GM19468 (cell line): ENCODE results near the gene KCTD14.
"Not testable (repeated sequence)": the region's sequence is repeated elsewhere in the genome, so short reads cannot be mapped to it uniquely, and the experiment has no call there.

Source experiments
- ATAC-seq: cut with Tn5 transposase; IDR thresholded peaks from one replicate; pipeline ENCODE4 v1.9.1; 2021; ENCODE audit warnings: mild to moderate bottlenecking, moderate library complexity, moderate number of reproducible peaks; ENCODE audit not compliant: unreplicated experiment; ENCODE audit errors: extremely low read depth

Gene KCTD14, protein sequence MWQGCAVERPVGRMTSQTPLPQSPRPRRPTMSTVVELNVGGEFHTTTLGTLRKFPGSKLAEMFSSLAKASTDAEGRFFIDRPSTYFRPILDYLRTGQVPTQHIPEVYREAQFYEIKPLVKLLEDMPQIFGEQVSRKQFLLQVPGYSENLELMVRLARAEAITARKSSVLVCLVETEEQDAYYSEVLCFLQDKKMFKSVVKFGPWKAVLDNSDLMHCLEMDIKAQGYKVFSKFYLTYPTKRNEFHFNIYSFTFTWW

DNA sequence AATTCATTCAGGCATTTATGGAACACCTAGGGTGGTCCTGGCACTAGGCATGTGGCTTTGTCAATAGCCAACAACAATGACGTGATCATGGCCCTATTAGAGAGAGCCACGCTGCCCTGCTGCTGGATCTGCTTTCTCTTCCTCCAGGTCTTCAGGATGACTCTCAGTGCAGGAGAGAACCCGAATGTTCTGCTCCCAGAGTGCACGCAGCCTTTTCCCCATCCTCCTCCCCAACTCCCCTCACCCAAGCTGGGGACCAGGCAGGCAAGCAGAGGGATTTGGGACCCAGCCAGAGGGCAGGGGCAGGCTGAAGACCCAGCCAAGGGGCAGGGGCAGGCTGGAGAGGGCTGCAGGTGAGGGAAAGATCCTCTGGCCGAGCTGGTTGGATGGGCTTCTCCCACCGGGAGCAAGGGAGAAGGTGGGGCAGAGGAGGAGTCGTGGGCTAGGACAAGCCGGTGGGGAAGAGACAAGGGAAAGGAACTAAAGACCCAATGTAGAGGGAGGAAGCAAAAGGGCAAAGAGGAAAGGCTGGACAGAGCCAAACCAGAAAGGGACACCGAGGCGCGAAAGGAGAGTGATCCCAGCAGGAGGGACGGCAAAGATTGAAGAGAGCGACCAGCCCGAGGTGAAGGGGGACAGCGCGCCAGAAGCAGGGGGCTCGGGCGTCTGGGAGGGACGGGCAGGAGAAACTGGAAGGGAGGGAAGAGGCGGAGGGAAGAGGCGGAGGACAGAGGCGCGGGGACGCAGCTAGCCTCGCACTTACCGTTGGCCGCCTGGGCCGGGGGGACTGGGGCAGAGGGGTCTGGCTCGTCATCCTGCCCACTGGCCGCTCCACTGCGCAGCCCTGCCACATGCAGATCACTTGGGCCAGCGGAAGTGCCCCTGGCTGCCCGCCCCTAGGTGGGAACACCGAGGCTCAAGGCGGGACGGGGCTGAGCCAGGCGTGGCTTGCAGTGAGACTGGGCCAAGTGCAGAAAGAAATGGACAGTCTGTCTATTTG is at the start of gene KCTD14:
KCTD14 (minus strand) TSS at position 880 of the 1,000 bp plus-strand sequence; CDS start at position 853, 27 bp downstream.
- ATAC-seq: no peak

DNA sequence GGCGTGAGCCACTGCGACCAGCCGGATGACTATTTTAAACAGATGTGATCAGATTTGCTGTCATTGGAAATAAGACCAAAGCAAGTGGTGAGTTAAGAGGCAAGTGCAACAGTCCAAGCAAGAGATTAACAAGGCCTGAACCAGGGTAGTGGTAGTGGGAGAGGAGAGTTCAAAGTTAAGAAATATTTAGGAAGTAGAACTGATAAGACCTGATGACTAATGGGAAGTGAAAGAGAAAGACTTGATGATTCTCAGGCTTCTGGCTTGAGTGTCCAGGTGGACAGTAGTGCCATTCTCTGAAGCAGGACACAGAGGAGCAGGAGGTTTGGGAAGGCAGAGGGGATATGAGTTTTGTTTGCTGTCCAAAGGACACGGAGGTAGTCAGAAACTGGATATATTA is 49.4 kb upstream of the KCTD14 start:
- no peak for ATAC-seq

DNA sequence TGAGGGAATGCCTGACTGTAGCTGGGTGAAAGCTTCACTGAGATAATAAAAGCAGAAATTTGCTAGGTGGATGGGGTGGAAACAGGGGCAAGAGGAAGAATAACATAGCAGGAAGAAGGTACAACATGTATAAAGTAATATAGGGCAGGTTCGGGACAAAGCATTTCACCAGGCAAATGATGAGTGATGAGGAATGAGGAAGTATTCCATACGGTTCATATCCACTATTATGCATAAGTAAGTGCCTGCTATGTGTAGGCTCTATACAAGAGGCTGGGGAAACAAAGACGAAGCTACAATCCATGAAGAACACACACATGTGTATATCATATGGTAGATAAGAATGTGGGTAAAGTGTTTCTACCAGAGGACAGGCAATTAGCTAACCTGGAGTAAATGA is 48.6 kb upstream of the KCTD14 start:
- no peak for ATAC-seq

DNA sequence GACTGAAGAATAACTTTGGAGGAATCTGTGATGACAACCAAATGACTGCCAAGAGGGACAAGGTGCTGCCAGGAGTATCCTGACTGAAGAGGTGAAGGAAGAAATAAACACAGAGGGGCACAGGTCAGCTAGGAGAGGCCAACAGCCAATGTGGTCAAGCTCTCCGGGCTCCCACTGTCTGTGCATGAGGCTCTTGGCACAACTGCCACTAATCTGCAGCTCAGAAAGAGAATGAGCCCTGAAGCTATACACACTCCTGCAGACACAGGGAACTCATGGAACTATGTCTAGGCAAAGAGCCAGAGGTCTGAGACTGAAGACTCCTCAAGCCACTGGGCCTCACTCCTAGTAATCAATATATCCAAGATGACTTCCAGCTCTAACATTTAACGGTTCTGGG is 47.5 kb upstream of the KCTD14 start:
- no peak for ATAC-seq

DNA sequence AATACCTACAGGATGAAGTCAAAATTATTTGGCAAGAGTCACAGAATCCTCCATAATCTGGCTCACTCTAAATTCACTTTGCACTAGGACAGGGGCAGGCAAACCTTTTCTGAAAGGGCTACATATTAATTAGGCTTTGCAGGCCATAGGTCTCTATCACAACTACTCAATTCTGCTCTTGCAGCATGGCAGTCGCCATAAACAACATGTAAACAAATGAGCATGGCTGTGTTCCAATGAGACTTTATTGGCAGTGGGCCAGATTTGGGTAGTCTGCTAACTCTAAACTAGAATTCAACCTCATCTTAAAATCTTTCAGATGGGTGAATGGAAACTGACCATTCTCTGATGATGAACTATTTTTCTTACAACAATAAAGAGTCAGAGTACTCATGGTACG is 46.4 kb upstream of the KCTD14 start:
- ATAC-seq: no peak

DNA sequence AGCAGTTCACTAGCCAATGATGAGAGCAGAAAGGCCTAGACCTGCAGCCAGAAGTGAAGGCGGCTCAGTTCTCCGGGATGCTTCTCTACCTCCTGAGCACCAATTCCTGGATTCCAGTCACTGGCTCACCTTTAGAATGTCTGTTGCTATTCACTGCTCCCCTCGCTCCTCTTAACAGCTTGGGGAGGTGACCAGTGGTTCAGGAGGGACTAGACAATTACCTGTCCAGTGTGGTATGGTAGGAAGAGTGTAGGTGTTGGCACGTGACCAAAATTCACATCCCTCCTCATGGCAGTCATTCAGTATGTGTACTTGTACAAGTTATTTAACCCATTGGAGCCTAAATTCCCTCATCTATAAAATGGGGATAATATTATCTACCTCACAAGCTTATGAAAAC is 44.6 kb upstream of the KCTD14 start:
- no peak for ATAC-seq

DNA sequence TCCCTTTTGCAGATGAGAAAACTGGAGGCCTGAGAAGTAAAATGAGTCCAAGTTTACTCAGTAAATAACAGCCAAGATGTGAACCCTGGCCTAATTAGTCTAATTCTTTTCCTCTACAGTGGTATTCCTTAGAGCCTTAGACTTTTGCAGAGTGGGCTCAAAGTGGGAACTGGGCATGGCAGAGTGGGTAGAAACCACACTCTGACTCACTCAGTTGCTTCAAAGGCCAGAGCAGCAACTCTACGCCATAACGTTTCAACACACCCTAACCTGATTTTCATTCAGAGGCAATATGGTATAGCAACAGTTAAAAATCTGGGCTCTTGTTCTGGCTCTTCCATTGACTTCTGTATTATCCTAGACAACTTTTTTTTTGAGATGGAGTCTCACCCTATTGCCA is 43.4 kb upstream of the KCTD14 start:
- ATAC-seq: no peak

DNA sequence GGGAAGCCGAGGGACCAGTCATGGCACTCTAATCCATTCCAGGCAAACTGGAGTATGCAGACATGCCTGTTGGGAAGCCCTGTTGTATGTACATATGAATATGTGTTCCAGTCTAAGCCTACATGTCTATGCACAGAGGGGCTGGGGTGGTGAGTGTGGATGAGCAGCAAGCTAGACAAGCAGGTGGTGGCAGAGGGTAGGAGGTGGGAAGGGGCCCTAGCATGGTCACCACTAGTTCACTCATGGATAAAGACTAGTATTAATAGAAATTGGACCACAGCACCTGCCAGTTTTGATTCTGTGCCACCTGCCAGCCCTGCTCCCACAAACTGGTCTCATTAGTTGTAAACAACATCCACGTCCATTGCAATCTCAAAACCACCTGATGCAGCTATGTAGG is 42.1 kb upstream of the KCTD14 start:
- no peak for ATAC-seq

DNA sequence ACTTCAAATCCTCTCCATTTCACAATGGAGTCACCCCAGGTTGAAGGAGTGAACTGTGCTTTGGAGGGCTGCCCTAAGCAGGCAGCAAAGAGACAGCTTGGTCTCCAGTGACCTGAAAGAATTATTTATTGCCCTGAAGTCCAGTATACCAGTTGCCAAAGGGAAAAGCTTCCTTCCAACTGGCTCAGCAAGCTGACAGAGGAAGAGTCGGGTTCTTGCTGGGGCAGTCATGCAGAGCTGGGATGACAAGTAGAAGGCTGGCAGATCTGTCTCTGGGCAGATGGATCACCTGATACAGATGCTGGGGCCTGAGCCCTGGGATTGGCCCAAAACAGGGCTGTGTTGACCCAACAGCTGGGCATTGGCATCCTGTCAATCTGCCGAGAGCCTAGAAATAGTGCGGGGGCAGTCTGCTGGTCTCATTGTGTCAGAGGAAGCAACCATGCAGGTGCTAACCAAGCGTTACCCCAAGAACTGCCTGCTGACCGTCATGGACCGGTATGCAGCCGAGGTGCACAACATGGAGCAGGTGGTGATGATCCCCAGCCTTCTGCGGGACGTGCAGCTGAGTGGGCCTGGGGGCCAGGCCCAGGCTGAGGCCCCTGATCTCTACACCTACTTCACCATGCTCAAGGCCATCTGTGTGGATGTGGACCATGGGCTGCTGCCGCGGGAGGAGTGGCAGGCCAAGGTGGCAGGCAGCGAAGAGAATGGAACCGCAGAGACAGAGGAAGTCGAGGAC is 40.5 kb upstream of the KCTD14 start, which contains the start of gene THRSP:
THRSP (plus strand) TSS at position 422 of the 742 bp plus-strand sequence; CDS start at position 443, 21 bp downstream.
- no peak for ATAC-seq

DNA sequence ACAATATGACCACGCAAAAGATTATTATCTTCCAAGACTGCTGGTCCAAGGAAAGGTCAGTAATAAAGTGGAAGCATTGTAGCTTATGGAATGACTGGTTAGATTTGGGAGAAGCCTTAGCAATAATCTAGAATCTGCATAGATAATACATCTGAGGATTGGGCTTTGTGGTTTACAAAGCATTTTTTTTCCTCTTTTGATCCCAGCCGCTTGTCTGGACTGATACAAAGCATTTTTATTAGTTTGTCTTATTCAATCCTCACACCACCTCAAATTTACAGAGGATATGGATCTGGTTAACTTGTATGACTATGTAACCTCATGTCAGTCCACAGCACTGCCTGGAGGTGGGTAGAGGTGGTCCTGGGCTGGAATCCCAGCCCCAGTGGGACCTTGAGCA is 39.6 kb upstream of the KCTD14 start:
- no peak for ATAC-seq

DNA sequence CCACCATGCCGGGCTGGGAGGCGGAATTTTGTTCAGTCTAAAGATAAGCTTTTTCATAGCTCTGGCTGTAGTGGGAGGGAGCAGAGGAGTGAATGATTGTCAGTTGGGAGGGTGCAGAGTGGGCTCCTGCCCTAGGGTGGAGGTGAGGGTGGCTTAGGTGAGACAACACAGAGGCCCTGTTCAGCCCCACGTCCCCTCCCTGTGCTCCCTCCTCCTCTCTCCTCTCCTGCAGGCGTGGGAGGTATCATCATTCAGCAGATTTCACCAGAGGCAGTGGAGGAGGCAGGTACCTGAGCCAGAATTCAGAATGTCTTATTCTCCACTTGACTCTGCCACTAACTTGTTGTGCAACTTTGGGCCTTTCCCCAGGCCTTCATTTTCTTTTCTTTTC is 38.8 kb upstream of the KCTD14 start:
- ATAC-seq: no peak

DNA sequence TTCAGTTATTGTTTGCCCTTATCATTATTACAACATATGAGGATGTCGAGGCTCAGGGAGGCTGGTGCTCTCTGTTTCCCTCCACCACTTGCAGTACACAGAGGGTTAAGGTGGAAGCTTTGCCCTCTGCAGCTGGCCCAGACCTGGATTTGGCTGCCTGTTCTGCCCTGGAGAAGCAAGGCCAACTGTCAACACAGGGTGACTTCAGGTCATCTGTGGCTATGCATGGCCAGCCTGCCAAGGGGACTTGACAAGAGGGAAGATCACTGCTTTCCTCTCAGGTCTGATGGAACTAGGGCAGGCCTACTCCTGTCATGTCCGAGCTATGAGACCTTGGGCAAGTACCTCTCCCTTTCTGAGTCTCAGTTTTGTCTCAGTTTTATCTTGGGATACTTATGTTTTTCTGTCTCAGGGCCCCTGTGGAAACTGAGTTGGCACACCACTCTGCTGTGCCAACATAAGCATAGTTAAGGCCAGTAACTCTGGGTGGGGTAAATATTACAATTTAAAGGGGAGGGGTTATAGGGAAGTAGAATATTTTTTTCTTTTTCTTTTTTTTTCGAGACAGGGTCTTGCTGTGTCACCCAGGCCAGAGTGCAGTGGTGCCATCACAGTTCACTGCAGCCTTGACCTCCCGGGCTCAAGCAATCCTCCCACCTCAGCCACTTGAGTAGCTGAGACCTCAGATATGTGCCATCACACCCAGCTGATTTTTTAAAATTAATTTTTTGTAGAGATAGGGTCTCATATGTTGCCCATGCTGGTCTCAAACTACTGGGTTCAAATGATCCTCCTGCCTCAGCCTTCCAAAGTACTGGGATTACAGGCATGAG is 38.2 kb upstream of the KCTD14 start:
- ATAC-seq: no peak

DNA sequence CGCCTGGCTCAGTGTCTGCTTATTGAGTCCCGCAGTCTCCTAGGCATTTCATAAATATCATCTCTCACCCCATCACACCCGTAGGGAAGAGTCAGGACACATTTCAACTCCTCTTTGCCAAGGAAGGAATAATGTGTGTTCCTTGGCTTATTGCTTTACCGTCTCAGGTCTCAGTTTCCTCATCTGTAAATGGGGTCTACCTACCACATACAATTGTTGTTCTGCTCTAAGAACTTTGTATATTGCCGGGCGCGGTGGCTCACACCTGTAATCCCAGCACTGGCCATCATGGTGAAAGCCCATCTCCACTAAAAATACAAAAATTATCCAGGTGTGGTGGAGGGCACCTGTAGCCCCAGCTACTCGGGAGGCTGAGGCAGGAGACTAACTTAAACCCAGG is 37.5 kb upstream of the KCTD14 start:
- no peak for ATAC-seq

DNA sequence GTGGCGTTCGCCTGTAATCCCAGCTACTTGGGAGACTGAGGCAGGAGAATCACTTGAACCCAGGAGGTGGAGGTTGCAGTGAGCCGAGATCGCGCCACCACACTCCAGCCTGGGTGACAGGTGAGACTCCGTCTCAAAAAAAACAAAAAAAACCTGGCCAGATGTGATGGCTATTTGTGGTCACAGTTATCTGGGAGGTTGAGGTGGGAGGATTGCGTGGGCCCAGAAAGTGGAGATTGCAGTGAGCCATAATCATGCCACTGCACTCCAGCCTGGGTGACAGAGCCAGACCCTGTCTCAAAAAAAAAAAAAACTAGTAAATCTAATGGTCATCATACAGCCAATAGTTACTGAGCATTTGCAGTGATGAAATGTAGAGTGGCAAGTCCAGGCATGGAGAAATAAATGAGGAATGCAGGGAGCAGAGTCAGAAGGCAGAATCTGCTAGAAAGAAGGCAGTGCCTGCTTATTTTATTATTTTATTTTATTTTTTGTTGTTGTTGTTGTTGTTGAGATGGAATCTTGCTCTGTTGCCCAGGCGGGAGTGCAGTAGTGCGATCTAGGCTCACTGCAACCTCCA is 36.8 kb upstream of the KCTD14 start:
- ATAC-seq: not testable (repeated sequence)

DNA sequence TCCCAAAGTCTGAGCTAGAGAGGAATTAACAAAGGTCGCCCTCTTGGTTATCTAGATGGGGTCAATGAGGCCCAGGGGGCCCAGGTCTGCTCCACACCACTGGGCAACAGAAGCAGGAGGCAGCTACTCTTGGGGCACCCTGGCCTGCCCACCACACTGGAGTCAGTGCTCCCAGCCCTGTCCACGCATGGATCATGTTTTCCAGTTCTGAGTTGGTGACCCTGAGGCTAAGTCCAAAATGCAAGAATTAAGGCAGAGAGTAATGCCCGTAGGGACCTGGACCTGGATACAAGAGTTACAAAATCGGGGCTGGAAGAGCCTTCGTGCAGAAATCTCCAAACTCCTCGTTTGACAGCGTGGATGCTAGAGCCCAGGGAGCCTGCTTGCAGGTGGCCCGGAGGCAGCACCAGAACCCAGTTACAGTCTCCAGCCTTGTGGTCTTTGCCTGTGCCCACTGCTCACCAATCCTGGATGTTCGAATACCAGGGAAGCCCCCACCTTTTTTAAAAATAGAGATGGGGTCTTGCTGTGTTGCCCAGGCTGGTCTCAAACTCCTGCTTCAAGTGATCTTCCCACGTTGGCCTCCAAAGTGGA is 34.5 kb upstream of the KCTD14 start:
- ATAC-seq: no peak

DNA sequence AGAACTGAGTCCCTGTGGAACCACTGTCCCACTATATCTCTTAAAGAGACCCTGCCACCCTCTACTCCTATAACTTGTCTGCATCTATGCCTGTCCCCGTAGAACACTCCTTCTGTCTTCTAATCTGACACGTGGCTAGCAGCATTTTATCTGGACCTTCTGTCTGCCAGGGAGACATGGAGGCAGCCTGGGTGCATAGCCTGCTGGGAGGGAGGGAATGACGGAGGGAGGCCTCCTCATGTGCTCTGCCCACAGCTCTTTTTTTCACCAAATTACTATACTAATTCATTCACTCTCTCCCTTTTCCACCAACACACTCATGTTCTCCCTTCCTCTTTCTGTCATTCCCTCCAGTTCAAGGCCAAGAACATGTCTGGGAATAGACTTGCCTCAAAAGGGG is 33.0 kb upstream of the KCTD14 start:
- ATAC-seq: no peak

DNA sequence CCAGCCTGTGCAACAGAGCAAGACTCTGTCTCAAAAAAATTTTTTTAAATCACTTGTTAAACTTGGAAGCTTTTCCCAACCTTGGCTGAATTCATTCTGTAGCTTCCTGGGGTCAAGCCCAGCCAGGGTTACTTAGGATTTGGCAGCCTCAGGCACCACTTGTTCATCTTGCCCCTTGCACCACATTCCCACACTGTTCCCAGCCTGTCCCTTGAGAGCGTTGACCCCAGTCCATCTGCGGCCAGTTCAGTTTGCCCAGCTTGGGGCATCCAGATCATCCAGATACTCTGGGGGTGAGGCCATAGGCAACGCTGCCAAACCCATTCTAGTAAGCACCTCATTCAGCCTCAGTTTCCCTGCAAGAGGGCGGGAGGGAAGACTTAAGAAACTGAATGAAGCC is 31.9 kb upstream of the KCTD14 start:
- no peak for ATAC-seq

DNA sequence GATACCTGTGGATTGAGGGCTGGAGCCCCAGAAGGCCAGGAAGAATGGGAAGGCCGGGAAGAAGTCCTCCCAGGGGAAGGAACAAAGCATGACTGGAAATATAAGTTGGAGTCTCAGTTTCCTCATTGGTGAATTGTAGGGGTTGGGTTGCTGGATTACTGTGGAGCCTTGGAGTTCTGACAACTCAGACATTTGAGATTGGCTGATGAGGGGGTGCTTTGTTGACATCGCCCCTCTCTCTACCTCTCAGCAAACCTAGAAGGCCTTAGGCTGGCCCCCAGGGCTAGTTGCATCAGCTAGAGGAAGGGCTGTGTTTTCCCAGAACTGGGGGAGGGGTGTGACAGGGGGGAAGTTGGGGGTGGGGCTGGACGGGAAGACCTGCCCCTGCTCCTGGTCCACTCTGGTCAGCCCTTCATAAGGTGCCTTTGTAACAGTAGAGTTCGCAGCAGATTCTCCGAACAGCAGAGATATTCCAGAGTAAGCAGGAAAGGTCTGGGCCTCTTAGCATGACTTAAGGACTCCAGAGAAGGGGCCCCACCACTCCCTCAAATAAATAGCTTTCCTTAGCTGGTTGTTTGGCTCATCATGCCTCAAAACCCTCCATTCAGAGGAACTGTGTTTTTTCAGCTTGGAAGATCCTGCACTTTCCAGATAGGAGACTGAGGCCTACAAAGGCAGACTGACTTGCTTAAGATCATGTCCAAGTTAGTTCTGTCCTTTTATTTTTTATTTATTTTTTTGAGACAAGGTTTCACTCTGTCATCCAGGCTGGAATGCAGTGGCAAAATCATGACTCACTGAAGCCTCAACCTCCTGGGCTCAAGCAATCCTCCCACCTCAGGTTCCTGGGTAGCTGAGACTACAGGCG is 28.1 kb upstream of the KCTD14 start:
- ATAC-seq: no peak
